Lung (tissue), 12 donors: Measurements from ENCODE around the gene HTT. TPM values are rescaled to one million over a fixed set of nuclear protein-coding genes. Genes with fewer than 3 reads are reported as not detected.
A peak's percentile ranks its signal among the peaks of the same experiment; 100 is the strongest.

Experiments
- ATAC-seq: fragments of 200-7000 bp; cut with Tn5 transposase; one replicate; pipeline ENCODE4 v1.9.1; 2020; ENCODE audit warnings: moderate number of reproducible peaks; ENCODE audit not compliant: insufficient read depth, low FRiP score
- DNase-seq, 3 donors: peaks; one replicate each; pipeline ENCODE4 v3.0.0-alpha.2; 2013 to 2017
- H3K27ac ChIP-seq, 2 donors: one replicate each; pipeline ENCODE4 v1.5.1; 2013; ENCODE audit warnings: mild to moderate bottlenecking in 2 of 2, moderate library complexity in 2 of 2, control low read depth in 1 of 2, inconsistent platforms in 1 of 2, low read depth in 1 of 2, low read length in 1 of 2
- H3K27me3 ChIP-seq, 3 donors: one replicate each; pipeline ENCODE4 v1.5.1; 2013; ENCODE audit warnings: low read length in 2 of 3; ENCODE audit not compliant: control insufficient read depth in 3 of 3, insufficient read depth in 3 of 3
- H3K36me3 ChIP-seq, 4 donors: one replicate each; pipeline ENCODE4 v1.5.1; 2013; ENCODE audit warnings: low read length in 4 of 4, mild to moderate bottlenecking in 1 of 4, moderate library complexity in 1 of 4; ENCODE audit not compliant: control insufficient read depth in 4 of 4, insufficient read depth in 4 of 4
- H3K4me1 ChIP-seq, 5 donors: one replicate each; pipeline ENCODE4 v1.5.1; 2013; ENCODE audit warnings: low read length in 5 of 5, mild to moderate bottlenecking in 2 of 5, moderate library complexity in 1 of 5; ENCODE audit not compliant: control insufficient read depth in 5 of 5, insufficient read depth in 5 of 5
- H3K4me3 ChIP-seq: one replicate; pipeline ENCODE4 v1.5.1; 2013; ENCODE audit warnings: mild to moderate bottlenecking, control low read depth, moderate library complexity
- H3K9ac ChIP-seq, 2 donors: one replicate each; pipeline ENCODE4 v1.5.1; 2013; ENCODE audit warnings: low read length in 2 of 2, control low read depth in 1 of 2; ENCODE audit not compliant: insufficient read depth in 1 of 2
- H3K9me3 ChIP-seq, 4 donors: one replicate each; pipeline ENCODE4 v1.5.1; 2013; ENCODE audit warnings: low read length in 3 of 4, mild to moderate bottlenecking in 1 of 4, moderate library complexity in 1 of 4; ENCODE audit not compliant: control insufficient read depth in 4 of 4, insufficient read depth in 3 of 4
- WGBS, 2 donors: extraction: QIAGEN DNeasy Blood & Tissue Kit; methylation state at CpG; one replicate each; pipeline ENCODE4 v1.1.7; 2013; 5-methylcytosine and 5-hydroxymethylcytosine counted together
- polyA plus RNA-seq, 2 donors: library from polyadenylated mRNA; stranded (reverse); fragments of 200-250 nt; gene quantifications; one replicate each; pipeline ENCODE4 v1.2.1, GENCODE V29; 2013
- total RNA-seq, 2 donors: library from RNA; depleted of rRNA in 1 of 2; stranded (reverse); fragments of >200 nt in 1 of 2; gene quantifications; one replicate each; pipeline ENCODE4 v1.2.1, GENCODE V29; 2014 to 2021
- TF ChIP-seq, protein P1 (sequence below): IDR thresholded peaks from 2 replicates; pipeline ENCODE4 v1.5.1; 2012; ENCODE audit warnings: mild to moderate bottlenecking; ENCODE audit errors: control extremely low read depth, extremely low read depth
- donor health status: control.
- donor health status: control.
- donor health status: Bipolar disorder and iron deficiency.
- donor health status: healthy.
- donor health status: DM: yes; HTN: yes; CAD: no.

The HTT gene
- total and polyA plus RNA-seq, 4 donors = 17.0 to 109 (median 48.4) TPM

DNA sequence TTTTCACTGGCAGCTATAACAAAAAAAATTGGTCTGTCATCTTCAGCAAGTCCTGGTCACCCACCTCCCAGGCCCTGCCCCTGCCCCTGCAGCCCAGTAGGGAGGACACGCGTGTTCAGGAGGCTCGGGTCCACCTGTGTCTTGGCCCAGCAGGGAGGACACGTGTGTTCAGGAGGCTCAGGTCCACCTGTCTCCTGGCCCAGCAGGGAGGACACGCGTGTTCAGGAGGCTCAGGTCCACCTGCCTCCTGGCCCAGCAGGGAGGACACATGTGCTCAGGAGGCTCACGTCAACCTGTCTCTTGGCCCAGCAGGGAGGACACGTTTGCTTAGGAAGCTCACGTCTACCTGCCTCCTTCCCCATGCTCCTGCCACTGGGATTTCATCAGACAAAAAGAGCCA lies 45.0 kb upstream of the HTT start:
- Histone ChIP-seq H3K27me3 (no peaks in the 10 kb centered on the region), H3K9ac (no peak overlapping the region), H3K4me3 (no peak overlapping the region), H3K27ac (no peak overlapping the region), H3K4me1 (no peaks in the 10 kb centered on the region), H3K36me3 (no peaks in the 10 kb centered on the region), H3K9me3 (no peaks in the 10 kb centered on the region)
- no peak for DNase-seq
- 95 to 97% methylated on average over 8 to 9 of the region's 9 CpGs for WGBS, 2 donors
- no peak for ATAC-seq
- TF ChIP-seq, protein P1, sequence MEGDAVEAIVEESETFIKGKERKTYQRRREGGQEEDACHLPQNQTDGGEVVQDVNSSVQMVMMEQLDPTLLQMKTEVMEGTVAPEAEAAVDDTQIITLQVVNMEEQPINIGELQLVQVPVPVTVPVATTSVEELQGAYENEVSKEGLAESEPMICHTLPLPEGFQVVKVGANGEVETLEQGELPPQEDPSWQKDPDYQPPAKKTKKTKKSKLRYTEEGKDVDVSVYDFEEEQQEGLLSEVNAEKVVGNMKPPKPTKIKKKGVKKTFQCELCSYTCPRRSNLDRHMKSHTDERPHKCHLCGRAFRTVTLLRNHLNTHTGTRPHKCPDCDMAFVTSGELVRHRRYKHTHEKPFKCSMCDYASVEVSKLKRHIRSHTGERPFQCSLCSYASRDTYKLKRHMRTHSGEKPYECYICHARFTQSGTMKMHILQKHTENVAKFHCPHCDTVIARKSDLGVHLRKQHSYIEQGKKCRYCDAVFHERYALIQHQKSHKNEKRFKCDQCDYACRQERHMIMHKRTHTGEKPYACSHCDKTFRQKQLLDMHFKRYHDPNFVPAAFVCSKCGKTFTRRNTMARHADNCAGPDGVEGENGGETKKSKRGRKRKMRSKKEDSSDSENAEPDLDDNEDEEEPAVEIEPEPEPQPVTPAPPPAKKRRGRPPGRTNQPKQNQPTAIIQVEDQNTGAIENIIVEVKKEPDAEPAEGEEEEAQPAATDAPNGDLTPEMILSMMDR = no peak

DNA sequence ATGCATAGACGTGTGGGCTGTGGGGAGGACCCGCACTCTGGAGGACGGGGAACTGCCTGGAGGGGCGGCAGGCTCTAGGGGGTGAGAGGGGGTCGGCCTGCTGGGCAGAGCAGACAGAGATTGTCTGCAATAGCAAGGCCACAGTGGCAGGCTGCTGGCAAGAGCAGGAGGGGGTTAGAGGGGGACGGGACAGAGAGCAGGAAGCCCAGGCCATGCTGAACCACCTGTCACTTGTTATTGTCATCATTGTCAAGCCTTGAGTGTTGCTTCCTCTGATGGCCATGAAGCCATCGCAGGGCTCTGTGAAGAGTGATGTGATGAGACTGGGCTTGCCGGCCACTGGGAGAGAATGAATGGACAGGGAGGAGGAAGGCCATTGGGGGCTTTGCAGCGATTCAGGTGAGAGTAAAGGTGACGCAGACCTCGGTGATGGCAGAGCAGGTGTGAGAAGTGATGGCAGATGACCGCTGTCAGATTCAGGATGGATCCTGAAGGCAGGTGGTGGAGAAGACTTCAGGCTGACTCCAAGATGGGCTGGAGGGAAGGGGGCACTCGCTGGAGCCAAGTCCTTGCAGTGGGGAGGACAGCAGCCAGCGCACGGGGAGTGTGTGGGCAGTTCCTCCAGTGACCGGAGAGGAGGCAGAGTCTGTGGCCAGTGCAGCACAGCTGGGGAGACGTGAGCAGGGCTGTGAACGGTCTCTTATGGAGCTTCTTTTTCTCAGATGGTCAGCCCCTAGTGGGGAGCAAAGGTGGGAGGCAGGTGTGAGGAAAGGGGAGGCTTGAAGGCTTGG lies 43.7 kb upstream of the HTT start:
- H3K9ac ChIP-seq = no peak overlapping the region
- no peaks in the 10 kb centered on the region for H3K36me3 ChIP-seq
- no peak overlapping the region for H3K4me3 ChIP-seq
- no peaks in the 10 kb centered on the region for H3K4me1 ChIP-seq
- H3K9me3 ChIP-seq = no peaks in the 10 kb centered on the region
- H3K27me3 ChIP-seq = no peaks in the 10 kb centered on the region
- no peak for ATAC-seq
- no peak for DNase-seq
- TF ChIP-seq, protein P1 = no peak
- no peak overlapping the region for H3K27ac ChIP-seq
- WGBS, 2 donors = 75 to 77% methylated on average over 18 of the region's 18 CpGs

DNA sequence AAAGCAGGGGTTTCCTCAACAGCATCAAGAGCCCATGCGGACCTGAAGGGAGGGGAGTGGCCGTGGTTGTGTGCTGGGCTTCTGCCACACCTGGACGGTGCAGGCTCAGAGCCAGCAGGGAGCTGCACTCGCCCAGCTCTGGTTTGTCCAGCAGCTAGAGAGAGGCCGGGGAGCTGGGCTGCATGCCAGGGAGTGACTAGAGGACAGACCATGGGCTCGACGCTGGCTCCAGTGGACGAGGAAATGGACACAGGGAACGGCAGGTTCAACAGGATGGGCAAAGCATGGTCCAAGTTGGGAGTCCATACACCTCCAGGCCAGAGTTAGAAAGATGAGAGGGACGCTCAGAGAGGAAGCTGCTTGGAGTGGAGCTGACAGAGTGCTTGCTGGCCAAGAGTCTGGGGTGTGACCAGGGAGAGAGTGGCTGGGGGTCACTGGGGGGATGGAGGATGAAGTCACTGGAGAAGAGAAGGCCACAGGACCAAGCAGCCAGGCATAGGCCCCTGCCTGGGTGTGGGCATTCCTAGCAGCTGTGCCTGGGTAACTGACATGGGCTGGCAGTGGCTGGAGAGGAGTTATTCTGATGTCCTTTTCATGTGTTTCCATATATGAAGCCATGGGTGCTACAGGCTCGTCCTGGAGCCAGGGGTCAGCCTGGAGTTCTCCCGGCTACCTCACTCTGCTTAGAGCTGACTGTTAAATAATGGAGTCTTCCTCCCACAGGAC lies 43.0 kb upstream of the HTT start:
- TF ChIP-seq, protein P1 = no peak
- 55 to 78% methylated on average over 12 of the region's 12 CpGs for WGBS, 2 donors
- Histone ChIP-seq H3K36me3 (no peaks in the 10 kb centered on the region), H3K27me3 (no peaks in the 10 kb centered on the region), H3K4me3 (no peak overlapping the region), H3K9ac (no peak overlapping the region), H3K27ac (no peak overlapping the region), H3K9me3 (no peaks in the 10 kb centered on the region), H3K4me1 (no peaks in the 10 kb centered on the region)
- ATAC-seq = no peak
- DNase-seq = peak in 2 of 3 donors; percentile 23 to 30
